A673 (cell line): ENCODE results near the gene CLDN16. TPM values are rescaled to one million over a fixed set of nuclear protein-coding genes. Genes with fewer than 3 reads are reported as not detected.

Experiments
- BruUV-seq: library from RNA; stranded (reverse); fragments of 400-500 nt; replicated peaks from 2 replicates; lab custom pipeline; 2021; lab: Mats Ljungman, UMichigan
- CTCF ChIA-PET: fragments of 300-600 bp; sonication (Branson Sonifier 250); formaldehyde crosslinking; loops from one replicate; lab custom pipeline; 2022; ENCODE audit warnings: antibody characterized with exemption; lab: Charles Lee
- POLR2A ChIA-PET: fragments of 300-600 bp; sonication (Branson Sonifier 250); formaldehyde crosslinking; loops from one replicate; lab custom pipeline; 2022; ENCODE audit warnings: antibody characterized with exemption; ENCODE audit not compliant: low non-redundant PET; lab: Charles Lee
- DNase-seq: peaks from one replicate; pipeline ENCODE4 v3.0.0-alpha.2; 2015; ENCODE audit warnings: low spot score
- H3K27ac ChIP-seq: fragments of 200-600 bp; sonication (generic); 2 replicates; pipeline ENCODE4 v1.5.1; 2016; ENCODE audit warnings: mixed run types, low read depth, mild to moderate bottlenecking, mixed read lengths, antibody characterized with exemption, low read length; ENCODE audit not compliant: poor library complexity, severe bottlenecking
- H3K27me3 ChIP-seq: fragments of 200-600 bp; sonication (generic); replicated peaks from 2 replicates; pipeline ENCODE4 v1.6.1; 2017; ENCODE audit warnings: mixed run types, low read depth, mild to moderate bottlenecking, mixed read lengths, antibody characterized with exemption, low read length; ENCODE audit not compliant: insufficient read depth, poor library complexity
- H3K36me3 ChIP-seq: fragments of 200-600 bp; sonication (generic); 2 replicates; pipeline ENCODE4 v1.6.1; 2016; ENCODE audit warnings: mixed run types, mild to moderate bottlenecking, mixed read lengths, antibody characterized with exemption, low read length; ENCODE audit not compliant: insufficient read depth, poor library complexity, severe bottlenecking
- H3K4me1 ChIP-seq: fragments of 200-600 bp; sonication (generic); 2 replicates; pipeline ENCODE4 v1.6.1; 2017; ENCODE audit warnings: mixed run types, mild to moderate bottlenecking, mixed read lengths, antibody characterized with exemption, low read length; ENCODE audit not compliant: insufficient read depth, poor library complexity, severe bottlenecking
- H3K4me3 ChIP-seq: fragments of 200-600 bp; sonication (generic); 2 replicates; pipeline ENCODE4 v1.5.1; 2016; ENCODE audit warnings: low read depth, mixed run types, mild to moderate bottlenecking, mixed read lengths, low read length; ENCODE audit not compliant: poor library complexity, severe bottlenecking
- H3K9me3 ChIP-seq: fragments of 200-600 bp; sonication (generic); 2 replicates; pipeline ENCODE4 v1.6.1; 2016; ENCODE audit warnings: mixed run types, low read depth, mild to moderate bottlenecking, mixed read lengths, antibody characterized with exemption, low read length; ENCODE audit not compliant: poor library complexity, severe bottlenecking
- CTCF ChIP-seq: fragments of 300-800, 200-600 bp; sonication (generic); conservative IDR thresholded peaks from 2 replicates; pipeline ENCODE4 v1.5.1; 2017; ENCODE audit warnings: low read depth, mild to moderate bottlenecking, antibody characterized with exemption, low read length, moderate library complexity, mixed read lengths
- EZH2 ChIP-seq: fragments of 200-600 bp; sonication (generic); IDR thresholded peaks from 2 replicates; pipeline ENCODE4 v1.6.1; 2017; ENCODE audit warnings: borderline replicate concordance, low read depth, mild to moderate bottlenecking, mixed read lengths, antibody characterized with exemption, low read length; ENCODE audit not compliant: poor library complexity, severe bottlenecking
- intact Hi-C: fragments of 100-400 bp; cut with micrococcal nuclease; formaldehyde crosslinking; loops from one replicate; pipeline ENCODE4 v1.10.0; 2022; ENCODE audit not compliant: unreplicated experiment
- total RNA-seq: library from RNA; stranded (reverse); gene quantifications from 2 replicates; pipeline ENCODE4 v1.2.3, GENCODE V29; 2021

Gene CLDN16
- total RNA-seq, 1 experiment from 2014 or later: 0.09 TPM

GRCh38 chr3:190357468-190357867 is 30.5 kb upstream of the CLDN16 start:
- no peaks in the 10 kb centered on the region for H3K27me3 ChIP-seq
- POLR2A ChIA-PET: no interaction called here
- CTCF ChIA-PET: no interaction called here
- no peak for DNase-seq
- no peak overlapping the region for H3K4me3 ChIP-seq
- H3K36me3 ChIP-seq: no peaks in the 10 kb centered on the region
- no TSS peak for BruUV-seq
- H3K27ac ChIP-seq: no peak overlapping the region
- no peak for TF ChIP-seq EZH2
- TF ChIP-seq CTCF: no peak
- peaks cover 4% of the 10 kb centered on the region for H3K9me3 ChIP-seq
- intact Hi-C loops: no loop called here
- H3K4me1 ChIP-seq: peaks cover 7% of the 10 kb centered on the region

GRCh38 chr3:190359813-190360212 is 28.1 kb upstream of the CLDN16 start:
- no TSS peak for BruUV-seq
- Histone ChIP-seq H3K36me3 (no peaks in the 10 kb centered on the region), H3K4me1 (no peaks in the 10 kb centered on the region), H3K27me3 (no peaks in the 10 kb centered on the region), H3K27ac (no peak overlapping the region), H3K9me3 (no peaks in the 10 kb centered on the region), H3K4me3 (no peak overlapping the region)
- ChIA-PET CTCF (no interaction called here), POLR2A (no interaction called here)
- TF ChIP-seq CTCF: no peak
- DNase-seq: no peak
- intact Hi-C loops: no loop called here

- POLR2A ChIA-PET: no interaction called here
- CTCF ChIA-PET: no interaction called here
- H3K9me3 ChIP-seq: no peaks in the 10 kb centered on the region
- no peaks in the 10 kb centered on the region for H3K36me3 ChIP-seq
- H3K27me3 ChIP-seq: no peaks in the 10 kb centered on the region
- BruUV-seq: no TSS peak
- DNase-seq: no peak
- no peak overlapping the region for H3K4me3 ChIP-seq
- TF ChIP-seq EZH2 (no peak), CTCF (no peak)
- no peaks in the 10 kb centered on the region for H3K4me1 ChIP-seq
- no peak overlapping the region for H3K27ac ChIP-seq
- intact Hi-C loops: no loop called here
Observed at GRCh38 chr3:190360228-190360627, 27.7 kb upstream of the CLDN16 start.
